ENCODE data around the gene BRD1.

GRCh38 chr22:49746065-49746464 lies 81.6 kb downstream of the BRD1 start:
- TF ChIP-seq, protein P1, sequence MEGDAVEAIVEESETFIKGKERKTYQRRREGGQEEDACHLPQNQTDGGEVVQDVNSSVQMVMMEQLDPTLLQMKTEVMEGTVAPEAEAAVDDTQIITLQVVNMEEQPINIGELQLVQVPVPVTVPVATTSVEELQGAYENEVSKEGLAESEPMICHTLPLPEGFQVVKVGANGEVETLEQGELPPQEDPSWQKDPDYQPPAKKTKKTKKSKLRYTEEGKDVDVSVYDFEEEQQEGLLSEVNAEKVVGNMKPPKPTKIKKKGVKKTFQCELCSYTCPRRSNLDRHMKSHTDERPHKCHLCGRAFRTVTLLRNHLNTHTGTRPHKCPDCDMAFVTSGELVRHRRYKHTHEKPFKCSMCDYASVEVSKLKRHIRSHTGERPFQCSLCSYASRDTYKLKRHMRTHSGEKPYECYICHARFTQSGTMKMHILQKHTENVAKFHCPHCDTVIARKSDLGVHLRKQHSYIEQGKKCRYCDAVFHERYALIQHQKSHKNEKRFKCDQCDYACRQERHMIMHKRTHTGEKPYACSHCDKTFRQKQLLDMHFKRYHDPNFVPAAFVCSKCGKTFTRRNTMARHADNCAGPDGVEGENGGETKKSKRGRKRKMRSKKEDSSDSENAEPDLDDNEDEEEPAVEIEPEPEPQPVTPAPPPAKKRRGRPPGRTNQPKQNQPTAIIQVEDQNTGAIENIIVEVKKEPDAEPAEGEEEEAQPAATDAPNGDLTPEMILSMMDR (IDR thresholded peaks at IDR 0.05; ENCODE audit: low read depth, low read length, poor library complexity, severe bottlenecking): no peak
- TF ChIP-seq EZH2phosphoT487 (IDR thresholded peaks at IDR 0.05; ENCODE audit: borderline replicate concordance, low read length): no peak

Measured in DOHH2 (cell line).